Common myeloid progenitor, CD34-positive (primary cell): Measurements from ENCODE around the gene SASH1. TPM values are rescaled to one million over a fixed set of nuclear protein-coding genes. Genes with fewer than 3 reads are reported as not detected.
A peak's percentile ranks its signal among the peaks of the same experiment; 100 is the strongest.

Source experiments
- CTCF ChIA-PET: fragments of 350-600 bp; sonication (Branson Sonifier 250); formaldehyde crosslinking; loops from one replicate; lab custom pipeline; 2021; ENCODE audit warnings: antibody characterized with exemption; lab: Charles Lee
- POLR2A ChIA-PET: fragments of 350-600 bp; sonication (Branson Sonifier 250); formaldehyde crosslinking; loops from one replicate; lab custom pipeline; 2021; ENCODE audit warnings: antibody characterized with exemption; lab: Charles Lee
- DNase-seq, 3 donors: peaks; one replicate each; pipeline versions ENCODE4 v3.0.0 to v3.0.0-alpha.2; 2013
- H3K27ac ChIP-seq, 2 experiments: 1 replicate in 1 of 2; 2 replicates in 1 of 2; pipeline ENCODE4 v1.7.0; 2013; ENCODE audit warnings: inconsistent platforms in 2 of 2, low read length in 2 of 2, mild to moderate bottlenecking in 2 of 2, low read depth in 1 of 2, moderate library complexity in 1 of 2; ENCODE audit not compliant: severe bottlenecking in 2 of 2, insufficient read depth in 1 of 2, poor library complexity in 1 of 2
- H3K27me3 ChIP-seq, 5 experiments: replicated peaks in 2 of 5; 1 replicate in 3 of 5; 2 replicates in 2 of 5; pipeline versions ENCODE4 v1.6.1 to v1.7.0; 2013; ENCODE audit warnings: low read length in 4 of 5, mild to moderate bottlenecking in 2 of 5, moderate library complexity in 2 of 5, inconsistent platforms in 1 of 5; ENCODE audit not compliant: insufficient read depth in 5 of 5, control insufficient read depth in 4 of 5
- H3K36me3 ChIP-seq, 4 experiments: 1 replicate in 2 of 4; 2 replicates in 2 of 4; pipeline versions ENCODE4 v1.6.1 to v1.7.0; 2013; ENCODE audit warnings: low read length in 3 of 4, control low read depth in 1 of 4, mild to moderate bottlenecking in 1 of 4; ENCODE audit not compliant: control insufficient read depth in 4 of 4, insufficient read depth in 4 of 4
- H3K4me1 ChIP-seq, 4 experiments: 1 replicate in 3 of 4; 2 replicates in 1 of 4; pipeline versions ENCODE4 v1.6.1 to v1.7.1; 2013; ENCODE audit warnings: low read length in 3 of 4, mild to moderate bottlenecking in 3 of 4, control low read depth in 1 of 4, inconsistent platforms in 1 of 4, moderate library complexity in 1 of 4; ENCODE audit not compliant: control insufficient read depth in 4 of 4, insufficient read depth in 4 of 4; ENCODE audit errors: control extremely low read depth in 1 of 4
- H3K4me3 ChIP-seq, 7 experiments: 1 replicate in 4 of 7; 2 replicates in 3 of 7; pipeline versions ENCODE4 v1.5.1 to v1.7.0; 2013; ENCODE audit warnings: mild to moderate bottlenecking in 7 of 7, low read length in 6 of 7, moderate library complexity in 6 of 7, inconsistent platforms in 2 of 7, low read depth in 2 of 7, control low read depth in 1 of 7; ENCODE audit not compliant: insufficient read depth in 4 of 7, control insufficient read depth in 1 of 7; ENCODE audit errors: extremely low read depth in 1 of 7
- H3K9me3 ChIP-seq, 5 experiments: 1 replicate in 4 of 5; 2 replicates in 1 of 5; pipeline versions ENCODE4 v1.6.1 to v1.7.1; 2013; ENCODE audit warnings: low read length in 4 of 5, mild to moderate bottlenecking in 2 of 5, inconsistent platforms in 1 of 5, low read depth in 1 of 5, moderate library complexity in 1 of 5; ENCODE audit not compliant: control insufficient read depth in 4 of 5, insufficient read depth in 2 of 5; ENCODE audit errors: control extremely low read depth in 1 of 5
- WGBS: methylation state at CpG from one replicate; pipeline ENCODE4 v1.1.5; 2013; ENCODE audit not compliant: insufficient coverage; 5-methylcytosine and 5-hydroxymethylcytosine counted together
- polyA plus RNA-seq: library from polyadenylated mRNA; unstranded; fragments of 120-200 nt; gene quantifications from one replicate; pipeline ENCODE4 v1.2.1, GENCODE V29; 2013

SASH1 gene
- polyA plus RNA-seq = 0.03 TPM

DNA sequence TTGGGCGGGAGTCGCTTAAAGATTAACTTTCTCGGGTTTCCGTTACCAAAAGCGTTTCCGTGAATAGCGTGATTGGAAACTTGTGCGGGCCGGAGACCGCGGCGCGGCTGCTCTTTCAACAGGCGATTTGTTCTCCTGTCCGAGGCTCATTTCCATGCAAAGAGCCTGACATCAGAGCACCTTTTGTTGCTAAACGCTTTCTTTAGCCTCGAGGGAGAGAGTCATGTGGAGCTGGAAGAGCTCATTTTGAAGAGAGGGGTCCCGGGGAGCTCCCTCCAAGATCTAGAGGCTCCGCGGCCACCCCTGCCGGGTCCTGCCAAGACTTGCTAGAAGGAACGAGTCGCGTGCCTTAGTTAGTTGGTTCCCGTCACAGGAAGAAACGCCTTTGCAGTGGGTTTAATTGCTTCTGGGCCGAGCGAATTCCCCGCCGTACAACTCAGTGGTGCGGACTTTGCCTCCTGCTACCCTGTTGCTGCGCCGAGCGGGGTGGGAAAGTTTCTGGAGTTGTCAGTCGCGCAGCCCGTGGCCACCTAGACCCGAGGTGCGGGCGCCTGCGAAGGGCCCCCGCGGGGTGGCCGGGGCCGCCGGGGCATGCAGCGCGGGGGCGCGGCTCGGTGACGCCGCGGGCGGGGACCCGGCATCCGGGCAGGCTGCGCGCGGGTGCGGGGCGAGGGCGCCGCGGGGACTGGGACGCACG lies at the start of gene SASH1:
Gene SASH1, plus strand, starts transcription at position 489 of the 697 bp plus-strand sequence. CDS start 230 bp downstream, outside the sequence.
- under 1% methylated on average over 62 of the region's 67 CpGs for WGBS
- ChIA-PET POLR2A (interaction anchor here (0.8 kb wide), 1 partner anchor 25 kb away, joined by 3 read pairs; no protein-coding TSS in a partner anchor), CTCF (no interaction called here)
- Histone ChIP-seq H3K4me3 (peak within 1 kb of the TSS in 6 of 7 experiments; percentile 15 to 70 (median 46)), H3K27me3 (peaks cover 8 to 78% (median 41%) of the 10 kb centered on the region in 5 experiments), H3K27ac (no peak within 1 kb of the TSS), H3K36me3 (no peaks in the 10 kb centered on the region), H3K9me3 (no peaks in the 10 kb centered on the region), H3K4me1 (peaks cover 0 to 13% (median 10%) of the 10 kb centered on the region in 4 experiments)
- DNase-seq = peak; percentile 32 to 67 (median 62)

DNA sequence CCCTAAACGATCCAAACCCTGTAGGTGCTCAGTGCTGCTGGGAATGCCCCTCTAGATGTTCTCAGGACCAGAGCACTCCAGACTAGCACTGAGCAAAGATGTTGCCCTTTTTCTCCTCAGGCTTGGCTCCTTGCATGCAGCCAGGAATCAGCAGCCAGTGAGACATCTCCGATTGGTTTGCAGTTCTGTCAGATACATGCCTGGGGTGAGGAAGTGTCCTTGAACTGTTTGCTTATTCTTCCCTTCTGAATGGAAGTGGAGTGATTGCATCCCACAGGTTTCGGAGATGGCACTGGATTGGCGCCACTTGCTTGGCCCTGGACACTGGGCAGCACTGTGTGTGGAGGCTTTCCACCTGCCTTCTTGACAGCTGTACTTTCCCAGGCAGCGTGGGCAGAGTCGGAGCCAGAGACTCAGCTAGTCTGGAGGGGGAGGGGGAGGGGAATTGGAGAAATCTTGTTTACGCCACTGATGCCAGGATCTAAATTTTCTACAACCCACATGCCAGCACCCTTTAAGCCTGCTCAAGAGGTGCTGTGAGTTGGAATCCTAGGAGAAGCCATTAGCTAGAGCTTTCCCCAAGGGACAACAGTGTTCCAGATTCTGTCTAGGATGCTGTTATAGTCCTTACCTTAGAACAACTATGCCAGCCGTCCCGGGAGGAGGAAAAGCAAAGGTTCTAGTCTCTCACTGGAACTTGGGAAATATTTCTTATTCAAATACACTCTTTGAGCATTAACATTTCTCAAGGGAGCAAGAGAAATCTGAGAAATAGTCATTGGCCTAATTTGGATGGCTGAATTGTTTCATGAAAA lies 49.2 kb upstream of the SASH1 start:
- WGBS = 100% methylated on average over 3 of the region's 9 CpGs
- no peak for DNase-seq
- ChIA-PET CTCF (no interaction called here), POLR2A (no interaction called here)
- no peak overlapping the region for H3K27ac ChIP-seq
- H3K27me3 ChIP-seq = peaks cover 0 to 46% (median 13%) of the 10 kb centered on the region in 5 experiments
- H3K36me3 ChIP-seq = no peaks in the 10 kb centered on the region
- H3K4me3 ChIP-seq = no peak overlapping the region
- H3K4me1 ChIP-seq = no peaks in the 10 kb centered on the region
- H3K9me3 ChIP-seq = no peaks in the 10 kb centered on the region

DNA sequence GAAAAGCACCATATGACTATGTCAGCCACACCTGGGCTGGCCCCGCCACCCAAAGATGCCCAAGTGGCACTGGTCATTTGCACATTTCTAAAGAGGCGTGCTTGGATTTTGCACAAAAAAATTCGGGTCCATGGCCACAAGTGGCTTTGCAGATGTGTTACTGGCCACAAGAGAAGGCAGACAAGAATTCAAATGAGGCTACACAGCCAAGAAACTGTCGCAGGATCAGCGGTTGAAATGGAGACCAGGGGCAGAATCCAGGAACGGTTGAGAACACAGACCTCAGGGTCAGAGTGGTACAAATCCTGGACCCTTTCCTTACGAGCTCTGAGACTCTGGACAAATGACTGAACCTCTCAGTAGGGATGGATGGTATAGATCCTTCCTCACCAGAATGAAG lies 48.6 kb upstream of the SASH1 start:
- CTCF ChIA-PET = no interaction called here
- Histone ChIP-seq H3K4me3 (no peak overlapping the region), H3K27ac (no peak overlapping the region), H3K36me3 (no peaks in the 10 kb centered on the region), H3K27me3 (peaks cover 0 to 43% (median 10%) of the 10 kb centered on the region in 5 experiments), H3K4me1 (no peaks in the 10 kb centered on the region), H3K9me3 (no peaks in the 10 kb centered on the region)
- WGBS = 98% methylated on average over 7 of the region's 7 CpGs
- POLR2A ChIA-PET = no interaction called here
- no peak for DNase-seq

DNA sequence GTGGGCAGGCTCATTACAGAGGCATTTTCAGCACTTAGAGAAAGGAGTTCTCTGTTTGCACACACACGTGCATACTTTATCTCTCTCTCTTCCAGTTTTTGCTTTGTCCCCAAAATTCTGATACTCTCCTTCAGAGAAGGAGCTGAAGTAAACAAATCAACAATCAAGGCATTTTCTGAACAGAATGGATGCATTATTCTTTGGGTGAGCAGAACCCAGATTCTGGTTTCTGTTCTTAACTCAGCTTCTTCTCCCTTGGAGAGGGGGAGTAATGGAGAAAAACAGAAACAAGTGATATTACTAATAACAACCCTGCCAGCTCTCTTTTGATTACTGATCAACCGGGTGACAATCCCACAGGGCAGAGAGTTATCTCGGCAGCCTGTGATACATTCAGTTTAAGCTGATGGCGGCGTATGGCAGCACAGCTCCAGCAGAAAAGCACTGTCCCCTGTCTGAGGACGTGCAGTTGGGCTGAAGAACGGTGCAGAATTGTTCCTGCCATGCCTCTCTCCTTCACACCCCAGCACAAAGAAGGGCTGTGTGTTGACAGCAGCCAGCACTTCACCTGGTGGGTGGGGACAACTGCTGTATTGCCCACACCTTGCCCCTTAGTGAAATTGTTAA lies 47.3 kb upstream of the SASH1 start:
- H3K9me3 ChIP-seq = no peaks in the 10 kb centered on the region
- H3K36me3 ChIP-seq = no peaks in the 10 kb centered on the region
- CTCF ChIA-PET = no interaction called here
- H3K27ac ChIP-seq = no peak overlapping the region
- no peak for DNase-seq
- WGBS = 86% methylated on average over 7 of the region's 7 CpGs
- peaks cover 0 to 37% (median 6%) of the 10 kb centered on the region in 5 experiments for H3K27me3 ChIP-seq
- POLR2A ChIA-PET = no interaction called here
- H3K4me3 ChIP-seq = no peak overlapping the region
- no peaks in the 10 kb centered on the region for H3K4me1 ChIP-seq

DNA sequence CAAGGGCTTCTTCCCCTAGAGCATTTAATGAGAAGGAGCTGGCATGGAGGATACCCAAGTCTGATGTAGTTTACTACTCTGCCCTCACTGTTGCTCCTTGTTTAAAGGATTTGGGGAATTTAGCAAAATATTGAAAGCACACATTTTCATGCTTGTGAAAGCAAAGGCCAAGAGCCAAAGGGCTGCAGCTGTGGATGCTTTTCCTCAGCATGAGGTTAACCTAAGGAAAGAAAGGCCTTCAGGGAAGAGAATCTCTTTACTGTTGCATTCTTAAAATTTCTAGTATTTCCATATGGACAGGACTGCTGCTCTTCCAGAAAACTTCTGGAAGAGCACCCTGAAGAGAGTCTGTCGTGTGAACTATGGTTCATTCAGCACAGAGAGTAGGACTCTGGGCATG lies 45.9 kb upstream of the SASH1 start:
- Histone ChIP-seq H3K9me3 (no peaks in the 10 kb centered on the region), H3K36me3 (no peaks in the 10 kb centered on the region), H3K4me3 (no peak overlapping the region), H3K4me1 (no peaks in the 10 kb centered on the region), H3K27me3 (peaks cover 0 to 35% (median 6%) of the 10 kb centered on the region in 5 experiments), H3K27ac (no peak overlapping the region)
- CTCF ChIA-PET = no interaction called here
- no peak for DNase-seq
- POLR2A ChIA-PET = no interaction called here
- 92% methylated on average over 1 of the region's 1 CpG for WGBS

DNA sequence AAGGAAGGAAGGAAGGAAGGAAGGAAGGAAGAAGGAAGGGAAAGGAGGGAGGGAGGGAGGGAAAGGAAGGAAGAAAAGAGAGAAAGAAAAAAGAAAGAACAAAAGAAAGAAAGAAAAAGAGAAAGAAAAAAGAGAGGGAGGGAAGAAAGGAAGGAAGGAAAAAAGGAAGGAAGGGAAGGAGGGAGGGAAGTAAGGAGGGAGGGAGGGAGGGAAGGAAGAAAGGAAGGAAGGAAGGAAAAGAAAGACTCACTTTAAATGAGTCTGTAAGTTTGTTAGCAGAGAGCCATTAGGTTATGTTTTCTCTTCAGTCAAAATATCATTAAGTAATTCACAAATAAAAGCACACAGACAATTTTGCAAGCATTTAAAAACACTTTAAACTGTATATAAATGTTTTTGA lies 44.0 kb upstream of the SASH1 start:
- ChIA-PET CTCF (no interaction called here), POLR2A (no interaction called here)
- H3K4me3 ChIP-seq = no peak overlapping the region
- no peak overlapping the region for H3K27ac ChIP-seq
- H3K36me3 ChIP-seq = no peaks in the 10 kb centered on the region
- H3K4me1 ChIP-seq = no peaks in the 10 kb centered on the region
- no peak for DNase-seq
- H3K27me3 ChIP-seq = peaks cover 0 to 22% (median 4%) of the 10 kb centered on the region in 5 experiments
- H3K9me3 ChIP-seq = no peaks in the 10 kb centered on the region
